Measurements from ENCODE around the gene PGLYRP4.

PGLYRP4 gene

DNA sequence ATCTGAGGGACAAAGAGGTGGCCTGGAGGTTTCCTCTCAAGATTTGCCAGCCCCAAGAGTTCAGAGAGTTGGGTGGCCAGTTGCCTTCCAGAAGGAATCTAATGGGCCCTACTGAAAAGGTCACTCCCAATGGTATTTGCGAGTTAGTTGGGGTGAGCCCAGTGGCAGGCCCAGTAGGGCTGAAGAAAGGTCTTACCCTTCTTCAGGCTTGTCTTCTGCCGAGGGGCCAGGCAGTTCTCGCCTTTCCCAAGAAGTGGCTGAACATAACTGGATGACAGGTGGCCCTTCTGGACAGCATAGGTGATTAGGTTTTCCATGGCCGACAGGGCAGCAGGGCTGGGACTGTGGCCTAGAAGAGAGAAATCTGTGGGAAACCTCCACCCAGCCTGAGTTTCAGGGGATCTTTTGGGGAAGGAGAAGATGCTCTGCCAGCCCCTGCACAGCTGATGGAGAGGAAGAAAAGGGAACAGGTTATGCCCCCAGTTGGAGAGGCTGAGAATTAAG, 7.2 kb downstream of the PGLYRP4 start:
- Histone ChIP-seq H3K27ac (ENCODE audit: low read depth, low read length) (no peak overlapping the region), H3K4me1 (ENCODE audit: control insufficient read depth, low read length) (no peaks in the 10 kb centered on the region), H3K9me2 (replicated peaks; ENCODE audit: control insufficient read depth, low read length) (no peaks in the 10 kb centered on the region), H3K79me2 (ENCODE audit: control insufficient read depth, low read length) (no peaks in the 10 kb centered on the region), H3K36me3 (ENCODE audit: control insufficient read depth, low read length) (no peaks in the 10 kb centered on the region), H3K4me2 (ENCODE audit: low read length) (no peak overlapping the region), H4K20me1 (ENCODE audit: control insufficient read depth, insufficient read depth, low read depth, low read length) (no peaks in the 10 kb centered on the region), H3K9me3 (ENCODE audit: control insufficient read depth, insufficient read depth, low read length) (no peaks in the 10 kb centered on the region), H3F3A (ENCODE audit: control insufficient read depth, insufficient read depth) (no peaks in the 10 kb centered on the region), H3K27me3 (ENCODE audit: control insufficient read depth, low read length) (peaks cover 15% of the 10 kb centered on the region), H3K4me3 (ENCODE audit: low read length) (no peak overlapping the region)
- TF ChIP-seq CTCF (IDR thresholded peaks at IDR 0.05; ENCODE audit: low read depth, low read length, poor library complexity, severe bottlenecking): no peak
- no peak for TF ChIP-seq EZH2phosphoT487 (IDR thresholded peaks at IDR 0.05; ENCODE audit: borderline replicate concordance, low read length)

DNA sequence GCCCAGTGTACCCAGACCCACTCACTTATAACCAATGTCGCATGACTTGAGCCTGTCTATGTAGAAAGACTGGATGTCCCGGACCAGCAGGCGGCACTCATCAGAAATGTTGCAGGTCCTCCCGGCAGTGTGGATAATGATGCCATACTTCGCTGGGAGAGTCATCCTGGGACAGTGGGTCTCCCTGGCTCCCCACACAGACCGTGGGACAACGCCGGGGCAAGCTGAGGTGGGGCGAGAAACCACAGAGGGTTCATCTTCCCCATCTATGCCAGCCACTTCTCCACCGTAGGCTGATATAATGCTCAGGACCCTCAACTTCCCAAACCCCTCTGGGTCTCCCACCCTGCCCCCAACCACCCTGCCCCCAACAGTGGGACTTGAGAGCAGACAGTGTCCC, 8.3 kb downstream of the PGLYRP4 start:
- Histone ChIP-seq H3K4me1 (ENCODE audit: control insufficient read depth, low read length) (no peaks in the 10 kb centered on the region), H3K27me3 (ENCODE audit: control insufficient read depth, low read length) (peaks cover 9% of the 10 kb centered on the region), H3K27ac (ENCODE audit: low read depth, low read length) (no peak overlapping the region), H3K4me2 (ENCODE audit: low read length) (no peak overlapping the region), H3K79me2 (ENCODE audit: control insufficient read depth, low read length) (no peaks in the 10 kb centered on the region), H3K4me3 (ENCODE audit: low read length) (no peak overlapping the region), H3K9me2 (replicated peaks; ENCODE audit: control insufficient read depth, low read length) (no peaks in the 10 kb centered on the region), H3K36me3 (ENCODE audit: control insufficient read depth, low read length) (no peaks in the 10 kb centered on the region), H4K20me1 (ENCODE audit: control insufficient read depth, insufficient read depth, low read depth, low read length) (no peaks in the 10 kb centered on the region), H3F3A (ENCODE audit: control insufficient read depth, insufficient read depth) (no peaks in the 10 kb centered on the region), H3K9me3 (ENCODE audit: control insufficient read depth, insufficient read depth, low read length) (no peaks in the 10 kb centered on the region)
- TF ChIP-seq CTCF (IDR thresholded peaks at IDR 0.05; ENCODE audit: low read depth, low read length, poor library complexity, severe bottlenecking): no peak
- no peak for TF ChIP-seq EZH2phosphoT487 (IDR thresholded peaks at IDR 0.05; ENCODE audit: borderline replicate concordance, low read length)

GRCh38 chr1:153339802-153340201, 8.8 kb downstream of the PGLYRP4 start:
- no peaks in the 10 kb centered on the region for H3K36me3 ChIP-seq (ENCODE audit: control insufficient read depth, low read length)
- H3K9me3 ChIP-seq (ENCODE audit: control insufficient read depth, insufficient read depth, low read length): no peaks in the 10 kb centered on the region
- TF ChIP-seq EZH2phosphoT487 (IDR thresholded peaks at IDR 0.05; ENCODE audit: borderline replicate concordance, low read length) (no peak), CTCF (IDR thresholded peaks at IDR 0.05; ENCODE audit: low read depth, low read length, poor library complexity, severe bottlenecking) (no peak)
- H3K4me3 ChIP-seq (ENCODE audit: low read length): no peak overlapping the region
- H3K79me2 ChIP-seq (ENCODE audit: control insufficient read depth, low read length): no peaks in the 10 kb centered on the region
- H3K27me3 ChIP-seq (ENCODE audit: control insufficient read depth, low read length): peaks cover 9% of the 10 kb centered on the region
- H3K27ac ChIP-seq (ENCODE audit: low read depth, low read length): no peak overlapping the region
- H3K4me2 ChIP-seq (ENCODE audit: low read length): no peak overlapping the region
- H3K4me1 ChIP-seq (ENCODE audit: control insufficient read depth, low read length): no peaks in the 10 kb centered on the region
- H3K9me2 ChIP-seq (replicated peaks; ENCODE audit: control insufficient read depth, low read length): no peaks in the 10 kb centered on the region
- H4K20me1 ChIP-seq (ENCODE audit: control insufficient read depth, insufficient read depth, low read depth, low read length): no peaks in the 10 kb centered on the region
- no peaks in the 10 kb centered on the region for H3F3A ChIP-seq (ENCODE audit: control insufficient read depth, insufficient read depth)

Data from DOHH2 (cell line).